Limb (tissue), 2 donors: ENCODE measurements around the gene JAML.

ENCODE experiments used
- DNase-seq, 2 donors: peaks; one replicate each; pipeline ENCODE4 v3.0.0-alpha.2; 2016; ENCODE audit errors: extremely low spot score in 2 of 2

Gene JAML, protein sequence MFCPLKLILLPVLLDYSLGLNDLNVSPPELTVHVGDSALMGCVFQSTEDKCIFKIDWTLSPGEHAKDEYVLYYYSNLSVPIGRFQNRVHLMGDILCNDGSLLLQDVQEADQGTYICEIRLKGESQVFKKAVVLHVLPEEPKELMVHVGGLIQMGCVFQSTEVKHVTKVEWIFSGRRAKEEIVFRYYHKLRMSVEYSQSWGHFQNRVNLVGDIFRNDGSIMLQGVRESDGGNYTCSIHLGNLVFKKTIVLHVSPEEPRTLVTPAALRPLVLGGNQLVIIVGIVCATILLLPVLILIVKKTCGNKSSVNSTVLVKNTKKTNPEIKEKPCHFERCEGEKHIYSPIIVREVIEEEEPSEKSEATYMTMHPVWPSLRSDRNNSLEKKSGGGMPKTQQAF

DNA sequence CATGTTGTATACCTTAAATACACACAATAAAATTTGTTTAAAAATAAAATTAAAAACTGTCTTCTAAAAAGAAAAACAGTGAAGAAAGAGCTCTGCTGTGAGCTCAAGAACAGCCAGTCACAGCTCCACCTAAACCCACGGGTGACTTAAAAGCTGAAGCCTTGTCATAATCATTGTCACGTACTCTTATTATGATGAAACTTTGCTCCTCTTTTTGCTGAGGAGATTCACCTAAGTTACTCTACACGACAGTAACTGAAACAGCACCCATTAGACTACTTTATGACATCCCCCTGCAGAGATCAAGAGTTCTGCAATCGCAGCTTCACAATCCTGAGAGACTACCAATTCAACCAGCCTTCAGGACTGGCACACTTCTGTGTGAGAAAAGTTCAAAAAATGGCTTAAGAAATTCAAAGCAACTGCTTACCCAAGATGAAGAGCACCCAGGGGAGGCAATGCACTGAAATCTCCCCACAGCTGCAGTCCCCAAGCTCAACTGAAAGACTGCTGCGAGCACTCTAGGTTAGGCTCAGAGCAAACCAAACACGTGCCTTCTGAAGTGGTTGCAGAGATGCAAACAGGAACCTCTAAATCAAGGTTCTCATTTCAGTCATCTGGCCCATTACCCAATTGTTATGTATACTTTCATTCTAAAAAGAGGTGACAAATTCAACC, at the start of gene JAML:
Gene JAML (minus strand): TSS at position 501 of the 678 bp plus-strand sequence. CDS start 10,145 bp downstream, outside the sequence.
- DNase-seq, result no peak

DNA sequence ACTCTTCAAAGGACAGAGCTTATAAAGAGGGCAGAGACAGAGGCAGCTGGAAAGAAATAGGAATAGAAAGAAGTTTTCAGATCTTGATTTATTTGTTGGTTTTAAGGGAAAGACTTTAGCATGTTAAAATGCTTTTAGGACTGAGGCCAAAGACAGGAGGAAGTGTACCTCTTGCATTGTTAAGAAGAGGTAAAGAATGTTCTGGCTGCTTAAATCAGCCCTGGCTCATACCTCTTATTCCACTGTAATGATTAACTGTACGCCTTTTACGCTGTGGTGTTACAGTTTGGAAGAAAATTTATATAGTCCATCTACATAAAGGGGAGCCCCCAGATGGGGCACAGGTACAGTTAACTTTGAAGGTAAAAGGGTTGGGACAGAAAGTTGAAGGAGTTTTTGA, 49.4 kb upstream of the JAML start:
- no peak for DNase-seq

DNA sequence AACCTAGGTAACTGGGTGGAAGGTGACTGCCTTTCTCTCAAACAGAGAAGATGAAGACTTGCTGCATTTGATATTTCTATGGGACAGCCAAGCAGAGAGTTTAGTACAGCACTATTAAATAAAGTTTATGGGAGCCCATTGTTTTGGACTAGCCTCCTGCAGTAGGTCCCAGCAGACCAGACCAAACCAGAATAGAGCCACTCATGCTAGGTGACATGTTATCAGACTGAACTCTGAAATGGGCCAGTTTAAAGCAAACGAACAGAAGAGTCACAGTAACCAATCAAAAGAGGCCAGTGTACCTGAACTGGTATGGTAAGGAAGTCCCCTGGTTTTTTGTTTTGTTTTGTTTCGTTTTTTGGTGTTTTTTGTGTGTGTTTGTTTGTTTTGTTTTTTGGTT, 47.2 kb upstream of the JAML start:
- no peak for DNase-seq

DNA sequence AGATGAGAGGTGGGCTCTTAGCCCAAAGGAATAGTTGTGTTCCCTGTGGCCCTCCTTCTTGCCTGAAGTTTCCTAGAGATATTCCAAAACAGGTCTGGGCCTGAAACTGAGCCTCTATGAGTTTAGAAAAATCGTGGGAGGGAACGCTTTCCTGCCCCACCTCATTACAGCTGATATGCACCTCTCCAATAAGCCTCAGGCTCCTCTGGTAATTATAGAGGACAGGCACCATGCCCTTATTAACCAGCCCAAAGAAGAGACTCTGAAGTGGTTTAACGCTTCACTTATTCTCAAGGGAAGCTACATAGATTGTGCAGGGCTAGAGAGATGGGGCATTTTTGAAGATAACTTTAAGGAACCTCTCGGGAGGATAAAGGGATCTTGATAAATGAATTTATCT, 42.7 kb upstream of the JAML start:
- DNase-seq, result no peak

DNA sequence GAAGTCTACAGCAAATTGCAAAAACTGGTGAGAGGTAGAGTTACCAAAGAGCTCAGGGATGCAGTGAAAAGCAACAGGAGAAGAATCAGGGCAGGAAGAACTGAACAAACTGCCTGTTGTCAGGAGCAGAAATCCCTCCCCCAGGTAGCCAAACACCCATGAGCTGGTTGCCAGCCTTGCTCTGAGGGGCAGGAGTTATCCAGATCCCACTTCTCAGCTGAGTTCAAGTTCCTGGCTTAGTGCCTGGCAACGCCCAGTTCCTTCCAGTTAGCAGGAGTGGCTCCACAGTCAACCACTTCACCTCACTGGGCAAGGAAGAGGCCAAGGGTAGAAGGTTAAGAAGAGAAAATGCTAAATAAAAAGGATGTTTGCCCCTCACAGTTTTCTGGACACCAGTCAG, 41.1 kb upstream of the JAML start:
- no peak for DNase-seq

DNA sequence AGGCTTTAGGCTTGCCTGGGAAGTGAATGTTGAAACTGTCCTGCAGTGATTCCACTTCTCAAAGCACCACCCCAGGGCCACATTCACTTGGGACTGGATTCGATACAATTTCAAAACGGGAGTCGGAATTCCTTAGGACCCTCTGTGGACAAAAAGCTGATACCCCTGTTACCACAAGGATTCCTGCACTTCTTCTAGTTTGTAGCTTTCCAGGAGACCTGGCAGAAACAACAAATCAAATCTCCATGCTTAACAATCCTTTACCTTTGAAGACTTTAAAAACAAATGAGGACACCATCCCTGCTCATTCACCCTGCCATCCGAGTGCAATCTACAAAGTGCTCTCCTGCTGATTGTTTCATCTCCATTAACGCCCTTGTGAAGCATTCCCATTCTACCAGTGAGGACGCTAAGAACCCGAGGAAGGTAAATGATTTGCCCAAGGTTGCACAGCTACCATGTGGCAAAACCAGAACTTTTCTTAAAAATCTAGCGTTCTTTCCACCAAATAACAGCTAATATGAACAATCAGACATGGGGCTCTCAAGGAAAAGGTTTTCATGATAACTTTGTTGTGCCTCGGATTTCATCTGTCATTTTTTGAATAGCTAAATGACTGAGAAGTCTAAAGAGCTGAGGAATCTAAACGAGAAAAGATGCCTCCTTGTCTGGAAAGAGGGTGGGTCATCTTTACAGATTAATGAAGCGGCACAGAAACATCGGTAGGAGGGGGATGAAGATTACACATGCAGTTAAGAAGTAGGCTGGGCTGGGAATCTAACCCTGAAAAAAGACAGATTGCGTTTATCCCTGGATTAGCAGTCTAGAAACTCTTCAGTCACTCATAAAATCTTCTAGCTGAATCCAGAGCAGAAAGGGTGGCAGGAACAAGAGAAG, 40.0 kb upstream of the JAML start:
- no peak for DNase-seq

DNA sequence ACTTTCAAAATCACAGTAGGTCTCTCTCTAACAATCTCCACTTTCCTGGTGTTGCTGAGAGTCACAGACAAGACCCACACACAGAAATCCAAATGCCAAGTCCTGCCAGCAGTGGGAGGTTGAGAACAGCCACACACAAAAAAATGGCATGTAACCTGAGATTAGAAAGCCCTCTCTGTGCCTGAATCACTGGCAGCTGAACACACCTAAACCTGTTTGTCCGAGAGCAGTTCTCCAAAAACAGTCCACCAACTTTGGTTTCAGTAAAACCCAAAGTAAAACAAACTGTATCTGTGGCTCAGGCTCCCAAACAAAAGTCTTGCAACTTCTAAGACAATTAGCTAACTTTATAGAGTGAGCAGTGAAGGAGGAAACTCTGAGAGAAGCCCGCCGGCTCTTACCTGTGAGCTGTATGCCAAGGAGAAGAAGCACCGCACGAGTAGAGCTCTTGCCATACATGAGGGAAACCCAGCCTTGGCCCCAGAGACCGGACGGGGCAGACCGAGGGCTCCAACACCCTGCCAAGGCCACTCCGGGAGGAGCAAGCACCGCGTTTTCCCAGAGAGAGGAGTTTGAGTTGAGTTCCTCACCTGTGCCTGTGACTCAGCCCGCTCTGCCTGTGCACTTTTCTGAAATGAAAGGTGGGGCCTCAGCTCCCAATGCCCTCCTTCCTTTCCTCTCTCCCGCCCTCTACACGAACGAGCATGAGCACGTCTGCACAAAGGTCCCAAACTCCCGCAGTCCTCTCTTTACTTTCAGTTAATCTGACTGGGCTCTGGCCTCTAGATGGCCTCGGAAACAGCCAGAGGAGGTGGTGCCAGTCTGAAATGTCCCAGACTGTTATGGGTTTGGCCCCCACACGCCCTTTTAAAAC, 39.1 kb upstream of the JAML start, which contains the start of gene MPZL2:
Gene MPZL2 (minus strand): TSS at position 603 of the 874 bp plus-strand sequence. CDS start 144 bp downstream, at position 459.
- DNase-seq, result peak in 1 of 2 donors; percentile 43

DNA sequence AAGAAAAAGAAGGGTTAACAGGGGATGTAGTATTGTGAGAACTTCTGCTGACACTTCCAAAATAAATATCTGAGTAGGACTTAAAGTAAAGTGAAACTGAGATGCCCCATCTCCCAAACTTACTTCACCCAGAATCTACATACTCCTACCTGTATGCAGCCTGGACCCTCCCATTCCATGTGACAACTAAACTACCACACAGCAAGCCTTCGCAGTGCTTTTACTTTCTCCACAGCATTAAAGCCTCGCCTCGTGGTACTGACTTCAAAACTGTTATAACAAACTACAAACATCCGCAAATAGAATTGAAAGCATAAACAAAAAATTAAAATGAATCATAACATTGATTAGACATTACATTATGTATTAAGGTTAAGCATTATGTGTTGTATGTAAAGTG, 38.3 kb upstream of the JAML start:
- no peak for DNase-seq

DNA sequence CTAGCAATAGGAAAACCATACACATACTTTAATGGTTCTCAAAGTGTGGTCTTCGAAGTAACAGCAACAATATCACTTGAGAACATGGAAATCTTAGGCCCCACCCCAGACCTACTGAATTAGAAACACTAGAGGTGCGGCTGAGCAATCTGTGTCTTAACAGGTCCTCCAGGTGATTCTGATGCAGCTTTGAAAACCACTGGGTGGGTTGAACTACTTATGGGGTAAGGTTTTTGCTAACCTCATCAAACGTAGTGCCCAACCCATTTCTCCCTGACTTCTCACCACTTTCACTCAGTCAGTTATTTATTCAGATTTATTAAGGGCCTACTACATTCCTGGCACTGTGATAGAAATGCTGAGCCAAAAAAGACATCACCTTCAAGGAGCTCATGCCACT, 35.5 kb upstream of the JAML start:
- DNase-seq, result no peak

DNA sequence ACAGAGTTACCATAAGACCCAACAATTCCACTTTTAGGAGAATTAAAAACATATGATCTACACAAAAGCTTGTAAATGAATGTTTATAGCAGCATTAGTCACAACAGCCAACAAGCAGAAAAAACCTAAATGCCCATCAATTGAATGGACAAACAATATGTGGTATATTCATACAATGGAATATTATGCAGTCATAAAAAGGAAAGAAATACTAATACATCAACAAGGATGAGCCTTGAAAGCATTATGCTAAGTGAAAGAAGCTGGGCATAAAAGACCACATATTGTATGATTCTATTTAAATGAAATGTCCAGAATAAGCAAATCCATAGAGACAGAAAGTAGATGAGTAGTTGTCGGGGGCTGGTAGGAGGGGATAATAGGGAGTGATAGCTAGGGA, 34.3 kb upstream of the JAML start:
- no peak for DNase-seq

DNA sequence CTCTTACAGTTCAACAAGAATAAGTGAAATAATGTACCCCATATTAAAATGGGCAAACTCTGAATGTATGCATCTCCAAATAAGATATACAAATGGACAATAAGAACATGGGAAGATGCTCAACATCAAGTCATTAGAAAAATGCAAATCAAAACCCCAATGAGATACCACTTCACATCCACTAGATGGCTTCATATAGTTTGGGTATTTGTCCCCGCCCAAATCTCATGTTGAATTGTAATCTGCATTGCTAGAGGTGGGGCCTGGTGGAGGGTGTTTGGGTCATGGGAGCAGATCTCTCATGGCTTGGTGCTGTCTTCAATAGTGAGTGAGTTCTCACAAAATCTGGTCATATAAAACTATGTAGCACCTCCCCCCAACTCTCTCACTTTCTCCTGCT, 33.6 kb upstream of the JAML start:
- DNase-seq, result no peak

DNA sequence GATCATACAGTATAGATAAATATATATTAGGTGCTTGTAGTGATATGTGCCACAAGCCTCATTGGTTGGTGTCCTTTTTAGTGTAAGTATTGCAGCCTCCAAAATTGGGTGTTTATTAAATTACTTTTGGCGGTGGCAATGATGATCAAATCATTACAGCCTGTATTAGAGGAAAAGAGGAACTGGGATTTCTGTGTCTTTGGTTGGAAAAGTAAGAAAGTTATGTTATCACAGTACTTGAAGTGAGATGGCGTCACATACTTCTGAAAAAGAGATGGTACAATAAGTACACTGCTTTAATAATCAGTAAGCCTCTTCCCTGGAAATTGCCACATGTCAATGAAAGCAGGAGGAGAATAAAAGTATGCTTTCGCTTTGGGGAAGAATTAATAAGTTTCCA, 27.9 kb upstream of the JAML start:
- DNase-seq, result no peak

DNA sequence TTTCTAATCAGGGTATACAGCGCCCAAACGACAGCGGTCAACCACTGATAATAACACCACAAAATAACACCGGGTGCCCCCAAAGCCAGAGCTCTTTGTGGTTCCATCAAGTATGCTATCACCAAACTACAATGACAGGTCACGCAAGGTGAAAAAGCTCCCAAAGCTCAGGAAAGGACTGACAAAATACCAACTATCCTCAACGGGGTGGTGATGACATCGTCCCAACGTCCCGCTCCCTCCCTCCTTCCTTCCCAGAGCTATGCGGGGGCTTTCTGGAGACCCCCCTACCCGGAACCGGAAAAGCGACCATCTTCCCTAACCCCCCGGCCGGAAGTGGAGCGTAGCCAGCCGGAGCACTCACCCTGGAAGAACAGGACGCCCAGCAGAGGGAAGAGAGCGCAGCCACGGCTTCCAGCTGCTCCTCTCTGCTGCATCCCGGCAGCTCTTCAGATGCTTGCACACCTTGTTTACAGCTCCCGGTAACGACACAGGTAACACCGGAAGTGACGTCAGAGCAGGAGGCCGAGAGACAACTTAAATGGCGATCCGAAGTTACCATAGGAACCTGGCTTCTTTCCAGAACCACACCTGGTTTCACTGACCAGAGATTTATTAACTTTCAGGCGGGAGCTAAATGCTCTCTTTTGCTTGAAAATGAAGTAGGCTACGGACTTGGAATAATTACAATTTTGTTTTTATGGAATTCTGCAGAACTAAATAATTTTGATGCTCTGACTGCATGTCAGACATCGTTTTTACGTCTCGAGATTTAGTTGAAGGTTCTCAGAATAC, 27.2 kb upstream of the JAML start, which contains the start of gene MPZL3:
Gene MPZL3 (minus strand): TSS at position 508 of the 795 bp plus-strand sequence. CDS start 71 bp downstream, at position 437.
- peak; percentile 93 for DNase-seq

DNA sequence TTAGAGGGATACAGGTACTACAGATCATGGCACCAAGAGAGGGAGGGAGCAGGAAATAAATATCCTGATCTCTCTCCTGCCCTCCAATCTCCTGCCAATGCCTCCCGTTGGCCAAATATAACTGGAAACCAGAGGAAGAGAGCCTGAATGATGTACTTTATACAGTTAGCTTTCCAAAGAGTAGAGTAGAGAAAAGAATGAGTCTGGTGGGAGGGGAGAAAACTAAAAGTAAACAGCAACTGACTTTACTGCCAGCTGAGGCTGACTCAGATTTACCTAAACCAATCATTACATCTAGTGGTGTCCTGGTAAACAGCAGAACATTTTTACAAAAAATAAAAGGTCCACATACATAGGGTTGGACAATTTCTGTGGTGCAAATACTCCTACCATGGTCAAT, 22.2 kb upstream of the JAML start:
- no peak for DNase-seq

DNA sequence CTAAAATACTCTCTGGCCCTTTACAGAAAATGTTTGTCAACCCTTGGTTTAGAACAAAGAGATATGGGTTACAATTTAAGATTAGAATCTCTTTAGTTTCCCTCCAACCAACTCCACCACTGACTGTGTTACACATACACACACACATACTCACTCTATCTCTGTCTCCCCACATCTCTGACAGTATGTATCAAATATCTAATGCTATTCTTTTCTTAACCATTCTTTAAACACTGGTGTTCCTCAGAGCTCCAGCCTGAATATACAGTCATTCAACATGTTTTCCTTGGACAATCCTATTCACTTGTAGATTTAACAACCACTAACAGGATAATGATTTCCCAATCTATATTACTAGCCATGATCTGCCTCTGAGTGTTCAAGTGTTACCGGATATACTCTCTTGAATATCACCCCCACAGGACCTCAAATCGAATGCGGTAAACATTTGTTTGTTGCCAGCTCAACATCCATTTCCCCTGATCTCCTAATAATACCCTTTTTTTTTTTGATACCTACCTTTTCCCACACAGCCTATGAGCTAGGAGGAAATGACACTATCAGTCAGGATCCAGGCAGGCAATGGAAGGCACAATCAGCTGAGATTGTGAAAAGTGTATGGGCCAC, 21.2 kb upstream of the JAML start:
- no peak for DNase-seq

DNA sequence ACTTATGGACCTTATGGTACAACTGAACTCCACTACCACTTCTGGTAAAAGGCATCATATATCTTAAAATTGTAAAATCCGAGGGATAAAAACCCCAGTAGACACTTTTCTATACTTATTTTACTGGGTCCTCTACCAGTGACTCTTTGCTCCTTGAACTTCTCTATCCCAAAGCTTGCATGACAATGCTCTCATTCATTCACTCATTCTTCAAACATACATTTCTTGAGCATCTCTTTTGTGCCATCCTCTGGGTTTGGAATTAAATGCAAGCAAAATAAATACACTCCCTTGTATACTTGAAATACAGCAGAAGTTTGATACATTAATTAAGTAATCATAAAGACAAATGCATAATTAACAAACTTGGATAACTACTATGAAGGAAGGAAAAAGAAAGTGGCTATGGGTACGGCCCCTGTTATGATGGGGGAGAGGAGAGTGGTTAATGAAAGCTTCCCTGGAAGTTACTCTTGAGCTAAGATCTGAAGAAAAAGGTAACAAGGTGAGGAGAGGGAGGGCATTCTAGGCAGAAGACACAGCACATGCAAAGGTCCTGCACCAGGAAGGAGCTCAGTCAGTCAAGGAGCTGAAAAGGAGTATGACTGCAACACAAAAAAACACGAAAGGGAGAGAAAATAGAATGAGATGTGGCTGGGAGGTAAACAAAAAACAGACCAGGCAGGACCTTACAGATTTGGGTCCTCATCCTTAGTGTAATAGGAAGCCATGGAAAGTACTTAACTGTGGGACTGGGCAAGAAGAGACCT, 19.4 kb upstream of the JAML start:
- no peak for DNase-seq

DNA sequence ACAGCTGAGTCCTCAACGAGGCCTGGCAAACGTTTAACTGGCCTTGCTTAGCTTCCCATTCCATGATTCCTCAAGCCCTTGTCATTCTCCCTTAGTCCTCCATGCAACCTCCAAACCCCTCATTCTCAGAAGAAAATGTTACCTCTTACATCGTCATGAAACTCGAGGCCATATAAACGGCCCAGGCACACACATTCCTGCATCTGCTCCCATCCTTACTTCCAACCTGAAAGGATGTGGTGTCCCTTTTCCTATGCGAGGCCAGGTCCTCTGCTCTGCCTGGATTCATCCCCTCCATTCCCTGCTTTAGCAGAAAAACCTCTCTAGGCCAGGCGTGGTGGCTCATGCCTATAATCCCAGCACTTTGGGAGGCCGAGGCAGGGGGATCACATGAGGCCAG, 18.4 kb upstream of the JAML start:
- DNase-seq, result no peak

DNA sequence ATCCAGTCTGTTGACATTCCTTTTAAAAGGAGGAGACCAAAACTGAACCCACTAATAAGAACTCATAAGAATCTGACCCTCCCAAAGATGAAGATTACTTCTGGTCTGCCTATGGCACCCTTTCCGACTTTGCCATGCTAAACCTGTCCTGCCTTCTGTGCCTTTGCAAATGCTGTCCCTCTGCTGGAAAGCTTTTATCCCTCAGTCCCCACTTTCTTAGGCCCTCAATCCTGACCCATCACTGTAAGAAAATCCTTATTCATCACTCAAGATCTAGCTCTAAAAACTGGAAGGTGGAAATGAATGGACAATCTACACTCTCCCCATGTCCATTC, 16.9 kb upstream of the JAML start:
- DNase-seq, result no peak
